HG03521 (cell line): ENCODE data around the gene IL17B.

Experiments used
- ATAC-seq: cut with Tn5 transposase; IDR thresholded peaks from one replicate; pipeline ENCODE4 v1.9.1; 2021; ENCODE audit warnings: mild to moderate bottlenecking, moderate library complexity; ENCODE audit not compliant: unreplicated experiment

The IL17B gene, protein sequence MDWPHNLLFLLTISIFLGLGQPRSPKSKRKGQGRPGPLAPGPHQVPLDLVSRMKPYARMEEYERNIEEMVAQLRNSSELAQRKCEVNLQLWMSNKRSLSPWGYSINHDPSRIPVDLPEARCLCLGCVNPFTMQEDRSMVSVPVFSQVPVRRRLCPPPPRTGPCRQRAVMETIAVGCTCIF

DNA sequence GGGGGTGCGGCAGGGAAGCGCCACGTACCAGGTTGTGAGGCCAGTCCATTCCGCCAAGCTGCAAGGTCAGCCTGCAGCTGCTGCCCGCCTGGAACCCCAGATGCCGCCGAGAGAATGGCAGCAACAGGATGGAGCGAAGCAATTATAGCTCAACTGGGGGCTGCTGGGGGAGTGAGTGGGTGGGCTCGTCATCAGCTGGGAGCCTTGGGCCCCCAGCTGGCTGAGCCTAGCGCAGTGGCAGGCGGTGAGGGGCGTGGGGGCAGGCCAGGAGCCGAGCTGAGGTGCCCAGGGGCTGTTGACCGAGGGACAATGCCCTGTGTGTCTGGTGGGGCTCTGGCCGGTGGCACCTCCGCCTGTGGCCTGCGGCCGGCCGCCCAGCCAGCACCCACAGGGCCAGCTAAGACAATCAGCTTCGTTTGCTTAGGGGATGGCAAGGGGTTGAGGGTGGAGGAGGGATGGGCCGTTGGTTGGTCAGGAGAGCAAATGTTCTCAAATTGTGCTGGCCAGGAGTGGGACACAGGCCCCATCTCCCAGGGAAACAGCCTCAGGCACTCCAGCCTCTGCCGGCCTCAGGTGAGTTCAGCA lies at the start of gene IL17B:
Gene IL17B, minus strand, starts transcription at position 116 of the 585 bp plus-strand sequence. Its CDS starts 67 bp downstream, at position 49.
- ATAC-seq: no peak

DNA sequence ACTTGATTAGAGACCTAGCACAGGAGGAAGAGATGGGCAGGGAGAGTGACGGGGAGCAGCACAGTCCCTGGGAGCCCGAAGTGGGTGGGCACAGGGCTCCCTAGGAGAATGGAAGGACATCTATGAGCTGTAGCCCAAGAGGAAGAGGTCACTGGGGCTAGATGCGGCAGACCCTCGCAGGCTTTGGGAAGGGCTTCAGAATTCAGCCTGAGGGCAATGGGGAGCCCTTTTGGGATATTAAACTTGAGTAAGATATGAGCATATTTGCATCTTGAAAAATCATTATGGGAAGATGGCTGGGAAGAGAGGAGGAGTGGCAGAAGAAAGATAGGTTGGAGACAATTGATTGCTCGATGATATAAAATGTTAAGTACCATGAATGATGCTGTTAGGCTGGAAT lies 48.9 kb upstream of the IL17B start:
- ATAC-seq: no peak

DNA sequence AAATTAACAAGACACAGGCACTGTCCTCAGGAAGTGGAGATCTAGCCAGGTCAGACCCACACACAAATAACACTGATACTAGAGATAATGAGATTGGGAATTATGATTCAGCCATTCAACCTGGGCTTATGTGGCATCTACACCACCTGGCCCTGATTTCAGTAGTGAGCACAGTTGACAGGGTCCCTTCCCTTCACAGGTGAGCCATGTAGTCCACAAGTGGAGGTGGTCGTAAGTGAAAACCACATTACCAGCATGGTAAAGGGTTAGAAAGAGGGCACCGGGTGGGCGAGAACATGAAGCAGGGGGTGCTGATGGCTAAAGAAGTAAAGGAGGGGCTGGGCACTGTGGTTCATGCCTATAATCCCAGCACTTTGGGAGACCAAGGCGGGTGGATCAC lies 48.3 kb upstream of the IL17B start:
- no peak for ATAC-seq

DNA sequence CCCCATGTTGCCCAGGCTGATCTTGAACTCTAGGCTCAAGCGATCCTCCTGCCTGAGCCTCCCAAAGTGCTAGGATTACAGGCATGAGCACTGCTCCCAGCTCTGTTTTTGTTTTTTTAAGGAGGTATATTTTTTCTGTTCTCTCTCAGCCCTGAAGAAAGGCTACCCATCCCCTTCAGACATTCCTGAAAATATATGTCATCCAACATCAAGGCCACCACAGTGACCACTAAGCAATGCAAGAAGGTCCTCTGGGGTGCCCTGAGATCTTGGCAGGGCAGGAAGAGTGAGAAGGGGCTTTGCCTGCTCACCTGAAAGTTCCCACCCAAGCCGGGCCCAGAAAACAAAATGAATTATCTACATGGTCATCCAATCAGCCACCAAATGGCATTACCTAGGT lies 47.8 kb upstream of the IL17B start:
- no peak for ATAC-seq

DNA sequence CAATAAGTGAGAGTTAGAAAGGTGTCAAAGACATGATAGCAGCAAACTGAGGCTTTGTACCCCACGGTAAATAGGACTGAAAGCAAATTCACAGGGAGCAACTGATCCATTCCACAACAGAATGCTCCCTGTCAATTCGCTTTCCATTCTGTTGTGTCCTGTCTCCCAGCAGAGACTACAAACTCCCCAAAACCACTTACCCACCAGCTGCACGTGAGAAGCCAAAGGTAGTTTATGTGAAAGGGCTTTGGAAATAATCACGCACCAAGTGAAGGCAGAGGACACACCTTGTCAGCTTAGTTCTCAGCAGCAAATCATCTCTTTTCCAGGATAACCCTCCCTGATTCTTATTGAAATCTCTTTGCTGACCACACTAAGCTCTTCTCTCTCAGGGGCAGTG lies 46.6 kb upstream of the IL17B start:
- ATAC-seq: no peak

DNA sequence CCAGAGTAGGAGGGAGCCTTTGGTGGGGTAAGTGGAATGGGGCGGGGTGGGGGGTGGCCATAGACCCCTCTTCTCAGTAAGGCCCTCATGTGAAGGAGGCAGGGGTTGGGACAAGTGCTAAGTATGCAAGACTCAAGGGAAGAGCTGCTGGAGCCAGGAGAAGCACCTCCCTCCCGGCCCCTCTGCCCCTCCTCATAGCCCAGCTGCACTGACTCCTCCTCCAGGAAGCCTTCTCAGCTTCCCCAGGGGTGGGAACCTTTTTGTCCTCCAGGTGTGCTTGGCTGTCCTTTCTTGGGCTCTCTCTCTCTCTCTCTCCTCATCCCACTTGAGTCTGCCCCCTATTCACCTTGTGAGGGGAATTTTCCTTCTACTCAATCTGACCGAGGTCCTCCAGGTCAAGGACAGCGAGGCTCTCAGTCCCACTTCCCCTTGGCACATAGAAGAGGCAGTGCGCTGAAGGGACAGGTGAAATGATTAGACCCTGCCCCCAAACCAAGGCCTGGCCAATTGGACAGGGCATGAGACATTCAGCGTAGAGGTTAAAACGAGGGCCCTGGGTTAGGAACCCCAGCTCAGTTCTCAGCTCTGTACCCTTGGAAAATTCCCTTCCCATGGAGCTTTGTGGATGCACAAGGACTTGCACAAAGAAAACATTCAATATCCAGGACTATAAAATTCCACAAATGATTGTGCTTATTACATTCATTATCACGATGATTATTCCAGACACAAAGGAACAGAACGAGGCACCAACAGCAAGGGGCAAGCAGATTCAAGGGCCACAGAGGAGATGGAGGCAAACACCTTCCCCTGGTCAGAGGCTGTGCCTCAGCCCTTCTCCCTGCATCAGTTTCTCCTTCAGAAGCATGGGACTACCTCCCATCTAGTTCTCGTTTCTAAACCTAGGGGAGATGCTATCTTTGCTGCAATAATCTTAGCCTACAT lies 45.6 kb upstream of the IL17B start:
- no peak for ATAC-seq

DNA sequence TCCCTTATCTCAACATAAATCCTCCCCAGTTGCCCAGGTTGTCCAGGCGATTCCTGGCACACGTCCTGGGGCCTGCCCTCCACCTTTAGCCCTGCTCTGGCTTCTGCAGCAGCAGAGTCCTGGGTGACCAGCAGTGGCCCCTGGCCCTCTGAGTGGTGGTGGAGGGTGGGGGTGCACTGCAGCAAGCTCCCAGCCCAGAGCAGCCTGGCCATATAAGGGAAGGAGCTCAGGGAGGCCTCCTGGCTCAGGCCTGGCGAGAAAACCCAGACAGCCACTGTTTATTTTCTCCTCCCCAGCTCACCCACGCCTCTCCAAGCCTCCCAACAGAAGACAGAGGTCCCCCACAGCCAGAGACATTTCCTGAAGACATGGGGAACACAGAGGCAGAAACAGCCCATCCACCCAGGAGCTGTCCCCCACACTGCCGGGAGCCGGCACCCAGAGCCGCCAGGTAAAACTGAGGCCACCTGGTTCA lies 44.7 kb upstream of the IL17B start:
- no peak for ATAC-seq

DNA sequence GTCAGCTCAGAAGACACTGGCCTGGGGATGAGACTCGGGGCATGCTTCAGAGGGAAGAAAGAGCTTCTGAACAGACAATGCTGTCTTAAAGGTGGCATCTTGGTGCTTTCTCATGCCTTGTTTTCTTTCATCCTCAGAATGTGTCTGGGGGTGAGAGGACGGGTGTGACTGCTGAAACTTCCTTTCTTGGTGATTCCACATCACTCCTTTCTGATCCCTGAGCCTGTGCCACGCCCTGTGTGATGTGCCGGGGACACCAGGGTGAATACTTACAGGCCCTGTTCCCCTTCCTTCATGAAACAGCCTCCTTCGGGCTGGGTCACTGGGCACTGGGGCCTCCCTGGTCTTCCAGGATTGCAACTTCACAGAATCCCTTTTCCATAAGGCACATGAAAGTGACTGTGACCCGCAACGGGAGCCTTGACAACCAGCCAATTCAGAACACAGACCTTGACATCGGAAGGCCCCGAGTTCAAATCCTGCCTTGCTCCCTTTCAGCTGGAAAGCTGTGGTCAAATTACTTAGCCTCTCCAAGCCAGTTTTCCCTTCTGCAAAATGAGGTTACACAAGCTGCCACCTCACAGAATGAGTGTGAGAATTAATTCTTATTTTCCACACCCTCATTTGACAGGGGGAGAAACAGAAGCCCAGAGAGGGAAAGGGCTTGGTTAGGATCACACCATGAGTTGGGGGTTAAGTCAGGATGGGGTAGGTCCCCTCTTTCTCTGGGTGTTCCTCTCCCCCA lies 44.1 kb upstream of the IL17B start:
- no peak for ATAC-seq

DNA sequence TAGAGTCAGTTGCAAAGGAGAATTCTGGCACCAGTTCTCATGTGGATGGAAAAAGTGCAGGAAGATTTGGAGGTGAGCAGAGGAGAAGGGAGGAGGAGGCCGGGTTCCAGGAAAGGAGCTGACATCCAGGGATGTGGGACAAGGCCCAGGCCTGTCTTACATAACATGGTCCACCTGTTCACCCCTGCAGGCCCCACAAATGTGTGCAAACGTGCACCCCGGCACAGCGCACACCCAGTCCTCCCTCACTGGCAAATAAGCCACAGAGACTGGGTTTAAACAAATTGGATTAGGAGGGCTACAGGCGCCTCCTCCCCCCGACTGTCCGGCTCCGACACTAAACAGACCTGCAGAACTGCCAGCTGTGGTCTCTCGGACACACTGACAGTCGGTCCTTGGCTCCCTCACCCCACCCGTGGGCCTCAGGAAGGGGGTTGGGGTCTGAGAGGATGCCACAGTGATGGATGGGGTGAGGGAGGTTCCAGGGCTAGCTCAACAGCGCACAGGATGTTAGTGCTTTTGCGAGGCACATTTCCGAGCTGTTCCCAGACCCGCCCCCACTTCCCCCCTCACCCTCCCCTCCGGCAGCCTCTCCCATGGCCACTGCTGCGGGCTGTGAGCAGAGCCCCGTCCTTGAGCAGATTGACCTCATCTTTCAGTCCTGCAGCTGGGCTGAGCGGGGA lies 43.4 kb upstream of the IL17B start:
- no peak for ATAC-seq

DNA sequence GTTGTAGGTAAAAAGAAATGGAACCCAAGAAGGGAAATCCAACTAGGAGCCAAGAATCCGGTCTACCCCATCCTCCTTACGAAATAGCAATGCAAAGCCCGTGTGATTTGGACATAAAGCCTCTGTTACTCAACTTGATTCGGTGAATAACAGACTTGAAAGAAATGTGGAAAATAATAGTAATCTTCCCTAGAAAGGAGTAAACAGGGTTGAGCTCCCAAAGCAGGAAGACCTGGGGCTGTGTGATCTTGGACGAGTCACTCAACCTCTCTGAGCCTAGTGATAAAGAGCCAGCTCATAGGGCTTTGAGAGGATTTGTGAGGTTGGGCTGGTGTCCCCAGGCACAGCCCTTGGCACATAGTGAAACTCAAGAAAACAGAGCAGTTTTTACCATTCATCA lies 42.7 kb upstream of the IL17B start:
- no peak for ATAC-seq

DNA sequence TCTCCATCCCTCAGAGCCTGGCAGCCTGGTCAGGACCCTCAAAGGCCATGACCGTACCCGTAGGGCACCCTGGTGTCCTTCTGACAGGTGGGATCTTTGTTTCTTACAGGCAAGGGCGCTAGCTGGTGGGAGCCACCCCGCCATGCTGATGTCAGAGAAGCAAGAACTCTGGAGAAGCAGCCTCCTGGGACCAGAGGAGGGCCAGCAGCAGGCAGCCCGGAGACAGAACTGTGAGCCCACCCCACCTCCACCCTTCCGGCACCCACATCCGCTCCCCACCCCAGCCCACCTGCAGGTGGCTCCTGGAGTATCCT lies 42.2 kb upstream of the IL17B start:
- no peak for ATAC-seq

DNA sequence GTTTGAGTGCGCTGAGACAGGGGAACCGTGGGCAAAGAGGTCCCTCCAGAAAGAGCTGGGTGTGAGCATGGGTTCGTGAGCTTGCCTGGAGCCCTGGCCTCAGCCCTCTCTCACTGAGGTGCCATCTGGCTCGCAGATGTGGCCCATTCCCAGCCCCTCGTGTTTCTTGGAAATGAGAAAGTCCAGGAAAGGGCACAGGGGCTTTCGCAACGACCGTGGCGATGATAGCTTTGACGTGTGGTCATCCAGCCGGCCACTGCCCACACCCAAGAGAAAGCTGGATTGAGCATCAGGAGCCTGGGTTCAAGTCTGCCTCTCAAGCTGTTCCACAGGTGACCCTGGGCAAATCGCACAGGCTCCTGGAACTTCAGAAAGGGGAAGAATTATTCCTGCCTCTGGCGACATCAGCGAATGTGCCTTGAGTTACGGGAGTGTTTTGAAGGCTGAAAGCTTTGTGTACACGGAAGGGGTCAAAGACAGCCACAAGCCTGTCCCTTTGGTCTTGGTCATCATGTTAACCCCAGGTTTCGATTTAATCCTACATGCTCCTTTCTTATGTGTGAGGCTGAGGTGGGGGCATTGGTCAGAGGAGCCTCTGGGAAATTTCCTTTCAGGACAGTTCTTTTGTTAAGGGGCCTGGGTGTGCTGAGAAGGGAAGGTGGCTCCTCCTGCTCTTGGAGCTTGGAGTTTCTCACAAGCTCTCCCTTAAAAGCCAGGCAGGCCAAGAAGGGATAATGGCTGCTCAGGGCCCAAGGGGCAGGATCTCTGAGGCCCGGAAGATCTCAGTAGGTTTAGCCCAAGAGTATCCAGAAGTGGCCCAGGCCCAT lies 41.7 kb upstream of the IL17B start:
- no peak for ATAC-seq

DNA sequence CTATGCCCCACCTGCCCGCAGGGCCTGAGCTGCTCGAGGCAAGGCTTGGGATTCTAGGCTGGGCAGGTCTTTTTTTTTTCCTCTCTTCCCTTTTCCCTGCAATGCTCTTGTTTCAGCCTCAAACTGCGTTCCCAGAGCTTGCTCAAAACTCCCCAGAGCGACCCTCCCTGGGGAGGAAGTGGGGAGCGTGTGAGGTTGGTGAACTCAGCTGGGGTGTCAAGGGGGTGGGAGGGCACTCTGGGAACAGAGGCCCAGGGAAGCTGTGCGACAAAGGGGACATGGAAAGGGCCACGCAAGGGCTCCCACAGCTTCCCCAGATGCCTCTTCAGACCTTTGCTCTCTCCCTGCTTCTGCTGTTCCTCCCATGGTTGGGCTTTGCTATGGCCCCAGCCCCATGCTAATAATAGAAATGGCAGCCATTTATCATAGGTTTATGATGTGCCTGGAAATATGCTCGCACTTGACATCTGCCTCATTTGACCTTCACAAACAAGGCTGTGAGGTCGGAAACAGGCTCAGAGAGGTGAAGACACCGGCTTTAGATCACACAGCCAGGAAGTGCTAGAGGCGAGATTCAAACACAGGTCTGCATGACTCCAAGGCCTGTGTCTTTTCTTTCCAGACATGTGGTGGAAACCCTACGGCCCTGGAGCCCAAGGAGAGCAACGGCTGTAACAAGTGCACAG lies 40.9 kb upstream of the IL17B start:
- ATAC-seq: no peak

DNA sequence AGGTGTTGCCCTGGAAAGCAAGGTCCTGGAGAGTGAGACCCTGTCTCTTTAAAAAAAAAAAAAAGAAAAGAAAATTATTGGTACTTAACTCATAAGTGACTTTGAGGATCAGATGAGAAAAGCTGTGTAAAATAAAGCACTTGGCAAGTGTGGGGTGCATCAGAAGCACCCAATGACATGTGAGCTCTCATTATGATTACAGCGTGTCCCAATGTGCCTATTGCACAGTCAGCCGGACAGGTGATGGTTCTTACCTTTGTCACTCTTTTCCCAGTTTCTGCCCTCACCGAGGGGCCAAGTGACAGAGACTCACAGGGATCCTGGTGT lies 40.4 kb upstream of the IL17B start:
- no peak for ATAC-seq

DNA sequence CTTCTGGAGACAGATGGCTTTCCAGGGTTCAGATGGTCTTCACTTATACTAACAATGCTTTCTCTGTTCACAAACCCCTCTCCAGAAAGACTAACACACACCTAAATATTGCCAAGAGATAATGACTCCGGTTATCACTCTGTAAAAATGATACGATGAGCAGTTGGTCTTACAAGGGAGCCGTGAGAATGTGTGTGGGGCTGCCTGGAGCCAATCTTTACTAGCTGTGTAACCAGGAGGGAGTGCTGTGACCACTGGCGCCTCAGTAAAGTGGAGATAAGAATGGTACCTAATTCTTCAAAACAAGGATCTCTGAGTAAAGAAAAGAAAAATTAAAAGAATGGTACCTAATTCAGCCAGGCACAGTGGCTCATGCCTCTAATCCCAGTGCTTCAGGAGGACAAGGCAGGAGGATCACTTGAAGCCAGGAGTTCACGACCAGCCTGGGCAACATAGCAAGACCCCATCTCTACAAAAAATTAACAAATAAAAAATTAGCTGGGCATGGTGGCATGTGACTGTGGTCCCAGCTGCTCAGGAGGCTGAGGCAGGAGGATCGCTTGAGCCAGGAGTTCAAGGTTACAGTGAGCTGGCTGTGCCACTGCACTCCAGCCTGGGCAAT lies 39.9 kb upstream of the IL17B start:
- ATAC-seq: no peak

DNA sequence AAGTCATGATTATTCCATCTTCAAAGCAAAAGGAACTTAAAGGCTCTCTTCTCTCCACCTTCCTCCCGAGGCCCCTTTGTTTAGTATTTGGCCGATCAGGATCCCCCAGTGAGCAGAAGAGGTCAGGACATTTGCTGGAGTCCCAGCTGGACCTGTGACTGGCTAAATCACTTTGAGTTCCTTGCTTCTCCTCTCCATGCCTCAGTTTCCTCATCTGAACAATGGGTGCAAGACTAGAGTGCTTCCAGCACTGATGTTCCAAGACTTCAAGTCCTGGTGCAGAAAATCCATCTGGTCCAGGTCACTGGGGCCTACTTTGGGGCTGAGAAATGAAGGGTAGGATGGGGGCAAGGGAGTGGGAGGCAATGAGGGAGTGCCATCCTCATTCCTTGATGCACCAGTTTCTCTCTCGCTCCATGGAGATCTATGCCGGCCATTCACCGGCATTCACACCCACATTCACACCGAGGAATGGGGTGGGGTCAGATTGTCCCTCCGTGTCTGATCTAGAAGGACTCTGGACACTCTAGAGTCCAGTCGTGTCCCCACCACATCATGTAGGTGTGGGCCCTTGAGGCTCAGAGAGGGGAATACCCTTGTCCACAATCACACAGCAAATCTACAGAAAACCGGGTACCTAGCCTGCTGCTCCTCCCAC lies 38.7 kb upstream of the IL17B start:
- no peak for ATAC-seq

DNA sequence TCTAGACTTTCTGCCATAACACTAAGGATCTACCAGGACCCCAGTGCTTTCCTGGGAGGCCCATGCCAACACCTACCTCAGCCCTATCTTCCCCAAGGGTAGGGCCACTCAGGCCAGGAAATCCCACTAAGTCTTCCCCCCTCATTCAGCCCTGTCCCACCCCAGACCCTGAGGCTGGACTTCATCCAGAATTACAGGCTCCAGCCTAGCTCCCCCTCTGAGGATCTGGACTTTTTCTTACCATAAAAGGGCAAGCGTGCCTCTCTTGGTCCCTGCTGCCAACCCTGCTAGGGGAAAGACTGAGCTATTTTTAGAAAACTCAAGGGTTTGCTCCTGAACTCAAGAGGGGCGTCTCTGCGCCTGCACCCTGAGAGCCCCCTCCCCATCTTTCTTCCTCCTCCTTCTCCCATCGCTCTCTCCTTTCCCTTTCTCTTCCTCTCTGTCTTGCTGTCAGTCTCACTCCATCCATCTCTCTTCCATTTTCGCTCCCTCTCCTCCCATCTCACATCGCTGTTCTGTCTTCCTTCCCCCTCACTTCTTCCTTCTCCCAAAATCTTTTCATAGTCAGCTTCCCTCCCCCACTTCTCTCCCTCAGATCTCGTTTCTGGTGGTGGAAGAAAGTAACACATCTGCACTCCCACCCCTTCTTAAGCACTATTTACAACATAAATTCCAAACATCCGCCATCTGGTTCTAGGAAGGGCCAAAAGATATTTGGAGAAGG lies 38.1 kb upstream of the IL17B start:
- no peak for ATAC-seq
